ENCODE measurements around the gene EYA4. TPM values are rescaled to one million over a fixed set of nuclear protein-coding genes. Genes with fewer than 3 reads are reported as not detected.

EYA4 gene
- total and polyA plus RNA-seq, 7 donors, result 0.01 to 8.6 (median 0.82) TPM; not detected in 2

- Histone ChIP-seq H3K27ac (peak overlapping the region in 2 of 4 donors; percentile 6 to 64), H3K27me3 (peaks cover 21 to 61% (median 21%) of the 10 kb centered on the region in 3 donors), H3K36me3 (no peaks in the 10 kb centered on the region), H3K4me3 (peak overlapping the region; percentile 10 to 51 (median 48)), H3K4me1 (peaks cover 0 to 27% (median 25%) of the 10 kb centered on the region in 4 donors), H3K9me3 (no peaks in the 10 kb centered on the region)
- DNase-seq, result no peak
- TF ChIP-seq POLR2A (IDR thresholded peaks at IDR 0.05) (no peak), POLR2AphosphoS5 (IDR thresholded peaks at IDR 0.05) (no peak), EP300 (IDR thresholded peaks at IDR 0.05) (no peak)
- TF ChIP-seq, protein P1, sequence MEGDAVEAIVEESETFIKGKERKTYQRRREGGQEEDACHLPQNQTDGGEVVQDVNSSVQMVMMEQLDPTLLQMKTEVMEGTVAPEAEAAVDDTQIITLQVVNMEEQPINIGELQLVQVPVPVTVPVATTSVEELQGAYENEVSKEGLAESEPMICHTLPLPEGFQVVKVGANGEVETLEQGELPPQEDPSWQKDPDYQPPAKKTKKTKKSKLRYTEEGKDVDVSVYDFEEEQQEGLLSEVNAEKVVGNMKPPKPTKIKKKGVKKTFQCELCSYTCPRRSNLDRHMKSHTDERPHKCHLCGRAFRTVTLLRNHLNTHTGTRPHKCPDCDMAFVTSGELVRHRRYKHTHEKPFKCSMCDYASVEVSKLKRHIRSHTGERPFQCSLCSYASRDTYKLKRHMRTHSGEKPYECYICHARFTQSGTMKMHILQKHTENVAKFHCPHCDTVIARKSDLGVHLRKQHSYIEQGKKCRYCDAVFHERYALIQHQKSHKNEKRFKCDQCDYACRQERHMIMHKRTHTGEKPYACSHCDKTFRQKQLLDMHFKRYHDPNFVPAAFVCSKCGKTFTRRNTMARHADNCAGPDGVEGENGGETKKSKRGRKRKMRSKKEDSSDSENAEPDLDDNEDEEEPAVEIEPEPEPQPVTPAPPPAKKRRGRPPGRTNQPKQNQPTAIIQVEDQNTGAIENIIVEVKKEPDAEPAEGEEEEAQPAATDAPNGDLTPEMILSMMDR (IDR thresholded peaks at IDR 0.05), result no peak
- WGBS, 2 donors, result 6% methylated on average over 36 of the region's 36 CpGs
- intact Hi-C loops (cut with DNase I), result no loop called here
Observed at GRCh38 chr6:133242637-133243585, 1.8 kb downstream of the EYA4 start.

GRCh38 chr6:133243723-133244305 lies 2.7 kb downstream of the EYA4 start:
- 4 to 14% methylated on average over 7 of the region's 7 CpGs for WGBS, 2 donors
- intact Hi-C loops (cut with DNase I), result no loop called here
- Histone ChIP-seq H3K27me3 (peaks cover 21 to 61% (median 21%) of the 10 kb centered on the region in 3 donors), H3K4me1 (peaks cover 0 to 27% (median 25%) of the 10 kb centered on the region in 4 donors), H3K4me3 (no peak overlapping the region), H3K27ac (no peak overlapping the region), H3K36me3 (no peaks in the 10 kb centered on the region), H3K9me3 (no peaks in the 10 kb centered on the region)
- TF ChIP-seq, protein P1 (IDR thresholded peaks at IDR 0.05), result no peak
- TF ChIP-seq POLR2A (IDR thresholded peaks at IDR 0.05) (no peak), POLR2AphosphoS5 (IDR thresholded peaks at IDR 0.05) (no peak), EP300 (IDR thresholded peaks at IDR 0.05) (no peak)
- DNase-seq, result no peak

DNA sequence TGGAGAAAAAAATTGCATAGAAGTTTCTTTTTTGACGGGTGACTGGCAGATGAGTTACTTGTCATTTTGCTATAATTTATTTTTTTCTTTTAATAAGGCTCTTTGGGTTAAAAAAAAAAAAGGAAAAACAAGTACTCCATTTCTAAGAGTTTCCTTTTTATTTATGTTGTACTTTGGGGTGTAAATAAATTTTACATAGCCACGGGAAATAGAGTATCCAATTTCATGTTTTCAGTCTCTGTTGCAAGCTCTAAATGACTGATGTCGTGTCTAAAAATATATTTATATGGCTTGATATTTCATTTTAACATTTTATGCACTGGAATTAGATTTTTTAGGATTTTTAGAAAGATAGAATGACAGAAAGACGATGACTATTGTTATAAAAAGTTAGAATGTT lies 3.4 kb downstream of the EYA4 start:
- Histone ChIP-seq H3K36me3 (no peaks in the 10 kb centered on the region), H3K9me3 (no peaks in the 10 kb centered on the region), H3K4me1 (peaks cover 0 to 27% (median 25%) of the 10 kb centered on the region in 4 donors), H3K4me3 (no peak overlapping the region), H3K27ac (no peak overlapping the region), H3K27me3 (peaks cover 21 to 61% (median 21%) of the 10 kb centered on the region in 3 donors)
- intact Hi-C loops (cut with DNase I), result no loop called here
- DNase-seq, result no peak
- WGBS, 2 donors, result 21 to 25% methylated on average over 4 of the region's 4 CpGs
- TF ChIP-seq POLR2A (IDR thresholded peaks at IDR 0.05), result no peak
- TF ChIP-seq, protein P1 (IDR thresholded peaks at IDR 0.05), result no peak
- no peak for TF ChIP-seq POLR2AphosphoS5 (IDR thresholded peaks at IDR 0.05)

- peaks cover 21 to 61% (median 21%) of the 10 kb centered on the region in 3 donors for H3K27me3 ChIP-seq
- H3K27ac ChIP-seq, result no peak overlapping the region
- 11 to 25% methylated on average over 1 of the region's 1 CpG for WGBS, 2 donors
- TF ChIP-seq, protein P1 (IDR thresholded peaks at IDR 0.05), result no peak
- TF ChIP-seq POLR2A (IDR thresholded peaks at IDR 0.05) (no peak), EP300 (IDR thresholded peaks at IDR 0.05) (no peak), POLR2AphosphoS5 (IDR thresholded peaks at IDR 0.05) (no peak)
- no peak overlapping the region for H3K4me3 ChIP-seq
- no peaks in the 10 kb centered on the region for H3K36me3 ChIP-seq
- DNase-seq, result no peak
- intact Hi-C loops (cut with DNase I), result no loop called here
- H3K4me1 ChIP-seq, result peaks cover 0 to 27% (median 25%) of the 10 kb centered on the region in 4 donors
- H3K9me3 ChIP-seq, result no peaks in the 10 kb centered on the region
Observed at GRCh38 chr6:133245007-133245406, 3.9 kb downstream of the EYA4 start.
